WTC11 (cell line): ENCODE results near the gene NKX3-2. TPM values are rescaled to one million over a fixed set of nuclear protein-coding genes. Genes with fewer than 3 reads are reported as not detected.

Experiments
- ATAC-seq: fragments of 200-7000 bp; cut with Tn5 transposase; 2 replicates; pipeline ENCODE4 v1.10.0; 2021; ENCODE audit warnings: mild to moderate bottlenecking, moderate library complexity
- CTCF ChIA-PET: fragments of 300-600 bp; sonication (Branson Sonifier 250); formaldehyde crosslinking; loops from one replicate; lab custom pipeline; 2021; ENCODE audit warnings: antibody characterized with exemption; lab: Charles Lee
- POLR2A ChIA-PET: fragments of 350-600 bp; sonication (Branson Sonifier 250); formaldehyde crosslinking; loops from one replicate; lab custom pipeline; 2021; ENCODE audit warnings: antibody characterized with exemption; lab: Charles Lee
- DNase-seq: peaks from one replicate; pipeline ENCODE4 v3.0.0; 2021; ENCODE audit warnings: low spot score
- H3K27ac Mint-ChIP-seq: 2 replicates; pipeline ENCODE4 v1.8.0; 2021; ENCODE audit warnings: mixed read lengths
- H3K27me3 Mint-ChIP-seq: 2 replicates; pipeline ENCODE4 v1.8.0; 2021; ENCODE audit warnings: low read depth, mild to moderate bottlenecking, moderate library complexity, mixed read lengths
- H3K36me3 Mint-ChIP-seq: 2 replicates; pipeline ENCODE4 v1.8.0; 2021; ENCODE audit warnings: mixed read lengths
- H3K4me1 Mint-ChIP-seq: 2 replicates; pipeline ENCODE4 v1.8.0; 2022; ENCODE audit warnings: mixed read lengths
- H3K4me3 Mint-ChIP-seq: 2 replicates; pipeline ENCODE4 v1.8.0; 2021; ENCODE audit warnings: mild to moderate bottlenecking, moderate library complexity, mixed read lengths
- H3K9me3 Mint-ChIP-seq: 2 replicates; pipeline ENCODE4 v1.8.0; 2021; ENCODE audit warnings: mixed read lengths
- AFF4 ChIP-seq: sonication (generic); formaldehyde crosslinking; IDR thresholded peaks from 2 replicates; pipeline ENCODE4 v1.8.1; 2023; ENCODE audit warnings: mild to moderate bottlenecking, missing genetic modification reagents, borderline replicate concordance
- ATF1 ChIP-seq: sonication (generic); formaldehyde crosslinking; IDR thresholded peaks from 2 replicates; pipeline ENCODE4 v1.8.1; 2023; ENCODE audit warnings: mild to moderate bottlenecking, moderate library complexity, missing genetic modification reagents
- ATF3 ChIP-seq: sonication (generic); formaldehyde crosslinking; conservative IDR thresholded peaks from 2 replicates; pipeline ENCODE4 v1.8.1; 2022; ENCODE audit warnings: mild to moderate bottlenecking, missing genetic modification reagents
- ATF6 ChIP-seq: sonication (generic); formaldehyde crosslinking; IDR thresholded peaks from 2 replicates; pipeline ENCODE4 v1.8.1; 2023; ENCODE audit warnings: mild to moderate bottlenecking, missing genetic modification reagents
- CDX4 ChIP-seq: fragments of 250-450 bp; sonication (Bioruptor Pico); IDR thresholded peaks from 2 replicates; pipeline ENCODE4 v1.9.0; 2021; ENCODE audit warnings: moderate library complexity, mild to moderate bottlenecking, inconsistent platforms, borderline replicate concordance
- ERG ChIP-seq: fragments of 250-450 bp; sonication (Bioruptor Pico); IDR thresholded peaks from 2 replicates; pipeline ENCODE4 v1.8.0; 2021; ENCODE audit warnings: mild to moderate bottlenecking
- ESRRA ChIP-seq: sonication (generic); formaldehyde crosslinking; IDR thresholded peaks from 2 replicates; pipeline ENCODE4 v1.8.1; 2022; ENCODE audit warnings: mild to moderate bottlenecking, missing genetic modification reagents, borderline replicate concordance
- GRHL2 ChIP-seq: fragments of 250-450 bp; sonication (Bioruptor Pico); IDR thresholded peaks from 2 replicates; pipeline ENCODE4 v1.8.0; 2022; ENCODE audit warnings: mild to moderate bottlenecking, moderate library complexity; ENCODE audit not compliant: insufficient replicate concordance, severe bottlenecking
- IRF1 ChIP-seq: sonication (generic); formaldehyde crosslinking; IDR thresholded peaks from 2 replicates; pipeline ENCODE4 v1.8.0; 2023; ENCODE audit warnings: missing genetic modification reagents
- MAX ChIP-seq: sonication (generic); formaldehyde crosslinking; IDR thresholded peaks from 2 replicates; pipeline ENCODE4 v1.8.0; 2022; ENCODE audit warnings: mild to moderate bottlenecking, missing genetic modification reagents
- MYBL2 ChIP-seq: sonication (generic); formaldehyde crosslinking; IDR thresholded peaks from 2 replicates; pipeline ENCODE4 v1.8.1; 2023; ENCODE audit warnings: mild to moderate bottlenecking, moderate library complexity, missing genetic modification reagents
- RORB ChIP-seq: fragments of 250-450 bp; sonication (Bioruptor Pico); IDR thresholded peaks from 2 replicates; pipeline ENCODE4 v1.9.0; 2021; ENCODE audit warnings: mild to moderate bottlenecking
- STAT6 ChIP-seq: sonication (generic); formaldehyde crosslinking; conservative IDR thresholded peaks from 2 replicates; pipeline ENCODE4 v1.8.1; 2023; ENCODE audit warnings: mild to moderate bottlenecking, low read depth, missing genetic modification reagents, moderate library complexity
- USF2 ChIP-seq: sonication (generic); formaldehyde crosslinking; IDR thresholded peaks from 2 replicates; pipeline ENCODE4 v1.8.1; 2023; ENCODE audit warnings: mild to moderate bottlenecking, missing genetic modification reagents, moderate library complexity
- ZNF121 ChIP-seq: sonication (generic); formaldehyde crosslinking; IDR thresholded peaks from 2 replicates; pipeline ENCODE4 v1.8.0; 2023; ENCODE audit warnings: missing genetic modification reagents
- ZNF423 ChIP-seq: fragments of 250-450 bp; sonication (Bioruptor Pico); IDR thresholded peaks from 2 replicates; pipeline ENCODE4 v2.1.2; 2022; ENCODE audit warnings: mild to moderate bottlenecking, moderate library complexity
- ZSCAN18 ChIP-seq: fragments of 250-450 bp; sonication (Bioruptor Pico); IDR thresholded peaks from 2 replicates; pipeline ENCODE4 v2.1.2; 2022; ENCODE audit warnings: mild to moderate bottlenecking, moderate library complexity
- total RNA-seq: library from RNA; stranded (reverse); gene quantifications from 3 replicates; pipeline ENCODE4 v1.2.3, GENCODE V29; 2021

NKX3-2 gene
- total RNA-seq, 1 experiment from 2014 or later, result 0.07 TPM

GRCh38 chr4:13498469-13498868 lies 45.8 kb downstream of the NKX3-2 start:
- CTCF ChIA-PET, result no interaction called here
- POLR2A ChIA-PET, result no interaction called here
- no peak overlapping the region for H3K27ac Mint-ChIP-seq
- ATAC-seq, result no peak
- peaks cover 15% of the 10 kb centered on the region for H3K9me3 Mint-ChIP-seq
- no peak for DNase-seq
- no peaks in the 10 kb centered on the region for H3K4me1 Mint-ChIP-seq
- no peaks in the 10 kb centered on the region; the same call in 1 of the 2 replicates for H3K27me3 Mint-ChIP-seq
- no peaks in the 10 kb centered on the region for H3K36me3 Mint-ChIP-seq
- H3K4me3 Mint-ChIP-seq, result no peak overlapping the region
- TF ChIP-seq STAT6 (CRISPR knock-in tag), result no peak
- no peak for TF ChIP-seq USF2 (CRISPR knock-in tag)

- ChIA-PET POLR2A (no interaction called here), CTCF (interaction anchor here (1.1 to 1.7 kb wide), 2 partner anchors 13 to 45 kb away, joined by 3 to 4 read pairs; no protein-coding TSS in a partner anchor)
- Mint-ChIP-seq H3K27ac (no peak overlapping the region), H3K36me3 (no peaks in the 10 kb centered on the region), H3K4me1 (no peaks in the 10 kb centered on the region), H3K4me3 (no peak overlapping the region), H3K27me3 (no peaks in the 10 kb centered on the region; the same call in 1 of the 2 replicates), H3K9me3 (peaks cover 15% of the 10 kb centered on the region)
- ATAC-seq (no peak), DNase-seq (no peak)
- TF ChIP-seq ZNF121 (CRISPR knock-in tag) (no peak), MAX (CRISPR knock-in tag) (no peak), RORB (CRISPR knock-in tag) (no peak), ESRRA (CRISPR knock-in tag) (no peak), ATF1 (CRISPR knock-in tag) (no peak), CDX4 (CRISPR knock-in tag) (no peak), IRF1 (CRISPR knock-in tag) (no peak), ZNF423 (CRISPR knock-in tag) (no peak), ATF6 (CRISPR knock-in tag) (no peak), AFF4 (no peak), MYBL2 (CRISPR knock-in tag) (no peak), ATF3 (CRISPR knock-in tag) (no peak), ZSCAN18 (CRISPR knock-in tag) (no peak), ERG (CRISPR knock-in tag) (no peak), GRHL2 (CRISPR knock-in tag) (no peak)
Measured at GRCh38 chr4:13496605-13497004, 47.7 kb downstream of the NKX3-2 start.
